T follicular helper cell (primary cell): Measurements from ENCODE around the gene TMOD4.
A peak's percentile ranks its signal among the peaks of the same experiment; 100 is the strongest.

Experiments used
- DNase-seq: peaks from one replicate; pipeline ENCODE4 v3.0.0-alpha.2; 2020; ENCODE audit warnings: low read depth

TMOD4 gene

GRCh38 chr1:151175041-151175741 lies 590 bp downstream of the TMOD4 start:
- no peak for DNase-seq

GRCh38 chr1:151171190-151171589 lies 4.6 kb downstream of the TMOD4 start:
- DNase-seq = no peak

GRCh38 chr1:151167116-151167515 lies 8.7 kb downstream of the TMOD4 start:
- DNase-seq = no peak

GRCh38 chr1:151166505-151166956 lies 9.2 kb downstream of the TMOD4 start:
- DNase-seq = no peak

GRCh38 chr1:151165738-151166504 lies 9.9 kb downstream of the TMOD4 start, which contains the start of the genes LYSMD1 and SCNM1:
Gene LYSMD1, minus strand, starts transcription at chr1:151165902. Its CDS starts 644 bp downstream, at chr1:151165258.
Gene SCNM1, plus strand, starts transcription at chr1:151166144. Its CDS starts 9 bp downstream, at chr1:151166153.
- DNase-seq = peak; percentile 97

GRCh38 chr1:151165281-151165737 lies 10.5 kb downstream of the TMOD4 start:
- DNase-seq = no peak

GRCh38 chr1:151164732-151165280 lies 11.0 kb downstream of the TMOD4 start:
- no peak for DNase-seq

GRCh38 chr1:151159373-151159772 lies 16.4 kb downstream of the TMOD4 start:
- no peak for DNase-seq

- no peak for DNase-seq
Measured at GRCh38 chr1:151158751-151159251, 17.0 kb downstream of the TMOD4 start.

GRCh38 chr1:151158326-151158725 lies 17.5 kb downstream of the TMOD4 start:
- DNase-seq = no peak

- peak; percentile 38 for DNase-seq
Measured at GRCh38 chr1:151157067-151157531, 18.7 kb downstream of the TMOD4 start.

- peak; percentile 62 for DNase-seq
Measured at GRCh38 chr1:151156515-151156819, 19.3 kb downstream of the TMOD4 start, which contains the start of gene TNFAIP8L2. Gene TNFAIP8L2, plus strand, starts transcription at chr1:151156649. Its CDS starts 2,049 bp downstream, at chr1:151158698.

- no peak for DNase-seq
Measured at GRCh38 chr1:151147665-151148064, 28.1 kb downstream of the TMOD4 start.

GRCh38 chr1:151147132-151147503 lies 28.7 kb downstream of the TMOD4 start:
- DNase-seq = no peak

- DNase-seq = peak; percentile 77
Measured at GRCh38 chr1:151146412-151147131, 29.2 kb downstream of the TMOD4 start, which contains the start of gene SEMA6C. Gene SEMA6C, minus strand, starts transcription at chr1:151146631. Its CDS starts 4,010 bp downstream, at chr1:151142621.

- no peak for DNase-seq
Measured at GRCh38 chr1:151146072-151146411, 29.7 kb downstream of the TMOD4 start.

- no peak for DNase-seq
Measured at GRCh38 chr1:151145304-151146071, 30.3 kb downstream of the TMOD4 start.

GRCh38 chr1:151144474-151145303 lies 31.1 kb downstream of the TMOD4 start:
- DNase-seq = no peak

- no peak for DNase-seq
Measured at GRCh38 chr1:151143986-151144385, 31.8 kb downstream of the TMOD4 start.

- no peak for DNase-seq
Measured at GRCh38 chr1:151143057-151143435, 32.7 kb downstream of the TMOD4 start.
